Stomach (tissue), 4 donors: ENCODE results near the gene NME7.

Source experiments
- CTCF ChIP-seq, 7 experiments: fragments of 450-650 bp in 4 of 7; fragments of 200-600 bp in 3 of 7; sonication (generic) in 3 of 7; IDR thresholded peaks; one replicate each; pipeline ENCODE4 v1.5.1; 2016 to 2019; ENCODE audit warnings: antibody characterized with exemption in 7 of 7, control low read depth in 2 of 7, mild to moderate bottlenecking in 1 of 7
- POLR2A ChIP-seq, 4 donors: fragments of 450-650 bp; IDR thresholded peaks; one replicate each; pipeline ENCODE4 v1.6.1; 2016; ENCODE audit warnings: antibody characterized with exemption in 4 of 4, control low read depth in 2 of 4, mild to moderate bottlenecking in 1 of 4, moderate library complexity in 1 of 4

GRCh38 chr1:169263059-169263458, 104.5 kb downstream of the NME7 start:
- TF ChIP-seq POLR2A (IDR thresholded peaks at IDR 0.05): no peak
- no peak for TF ChIP-seq CTCF (IDR thresholded peaks at IDR 0.05)
